GM18526 (cell line): ENCODE results near the gene PDE4D.

Experiments
- POLR2A ChIP-seq: IDR thresholded peaks from 3 replicates; pipeline ENCODE4 v1.6.1; 2011; ENCODE audit not compliant: insufficient read length; ENCODE audit errors: extremely low read depth

The PDE4D gene

GRCh38 chr5:59767681-59768151 lies 125.8 kb downstream of the PDE4D start:
- no peak for TF ChIP-seq POLR2A

GRCh38 chr5:59767211-59767605 lies 126.3 kb downstream of the PDE4D start:
- TF ChIP-seq POLR2A, result no peak

GRCh38 chr5:59766427-59767210 lies 126.9 kb downstream of the PDE4D start:
- no peak for TF ChIP-seq POLR2A

GRCh38 chr5:59765446-59765845 lies 128.1 kb downstream of the PDE4D start:
- no peak for TF ChIP-seq POLR2A

GRCh38 chr5:59764361-59764760 lies 129.2 kb downstream of the PDE4D start:
- TF ChIP-seq POLR2A, result no peak

- no peak for TF ChIP-seq POLR2A
These were observed 130.0 kb downstream of the PDE4D start for GRCh38 chr5:59763541-59763940.

GRCh38 chr5:59760785-59761348 lies 132.7 kb downstream of the PDE4D start:
- no peak for TF ChIP-seq POLR2A

GRCh38 chr5:59759600-59760351 lies 133.8 kb downstream of the PDE4D start:
- TF ChIP-seq POLR2A, result no peak

- TF ChIP-seq POLR2A, result no peak
These were observed 135.0 kb downstream of the PDE4D start for GRCh38 chr5:59758566-59758965.

GRCh38 chr5:59757442-59757841 lies 136.1 kb downstream of the PDE4D start:
- no peak for TF ChIP-seq POLR2A

- TF ChIP-seq POLR2A, result no peak
These were observed 137.0 kb downstream of the PDE4D start for GRCh38 chr5:59756373-59757035.

GRCh38 chr5:59755476-59755875 lies 138.1 kb downstream of the PDE4D start:
- no peak for TF ChIP-seq POLR2A

- TF ChIP-seq POLR2A, result no peak
These were observed 139.9 kb downstream of the PDE4D start for GRCh38 chr5:59753599-59753998.

- TF ChIP-seq POLR2A, result no peak
These were observed 143.6 kb downstream of the PDE4D start for GRCh38 chr5:59749782-59750520.

GRCh38 chr5:59746241-59746765 lies 147.2 kb downstream of the PDE4D start:
- TF ChIP-seq POLR2A, result no peak

- no peak for TF ChIP-seq POLR2A
These were observed 148.1 kb downstream of the PDE4D start for GRCh38 chr5:59745415-59745863.
